Measurements from ENCODE around the gene RNF149.

DNA sequence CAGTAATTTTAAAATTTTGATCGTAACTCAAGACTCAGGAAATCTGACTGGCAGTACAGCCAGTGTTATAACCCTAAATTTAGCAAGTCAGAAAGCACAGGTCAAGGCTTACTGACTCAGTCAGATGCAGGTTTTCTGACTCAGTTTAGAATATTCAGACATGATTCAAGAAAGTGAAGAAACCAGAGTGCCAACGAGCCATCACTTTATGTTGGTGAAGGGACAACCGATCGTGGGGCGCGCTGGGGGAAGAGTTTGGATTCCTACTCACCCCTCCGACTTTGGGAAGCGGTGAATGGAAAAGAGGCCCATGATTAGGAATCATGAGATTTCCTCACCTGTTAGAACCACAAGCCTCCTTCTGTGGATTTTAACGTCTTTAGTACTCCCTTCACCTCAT is 998 bp downstream of the RNF149 start:
- TF ChIP-seq POLR2AphosphoS5 (IDR thresholded peaks at IDR 0.05; ENCODE audit: low read depth, low read length) (no peak), EZH2 (IDR thresholded peaks at IDR 0.05) (no peak), EZH2phosphoT487 (IDR thresholded peaks at IDR 0.05; ENCODE audit: borderline replicate concordance) (no peak), ELF1 (IDR thresholded peaks at IDR 0.05; ENCODE audit: borderline replicate concordance, low read depth) (no peak), TCF7L2 (IDR thresholded peaks at IDR 0.05; ENCODE audit: borderline replicate concordance, extremely low read depth, insufficient read depth, insufficient read length) (no peak), POLR2A (IDR thresholded peaks at IDR 0.05; ENCODE audit: borderline replicate concordance, extremely low read depth, insufficient read depth, insufficient read length) (no peak), JUND (IDR thresholded peaks at IDR 0.05) (no peak)
- TF ChIP-seq, protein P1, sequence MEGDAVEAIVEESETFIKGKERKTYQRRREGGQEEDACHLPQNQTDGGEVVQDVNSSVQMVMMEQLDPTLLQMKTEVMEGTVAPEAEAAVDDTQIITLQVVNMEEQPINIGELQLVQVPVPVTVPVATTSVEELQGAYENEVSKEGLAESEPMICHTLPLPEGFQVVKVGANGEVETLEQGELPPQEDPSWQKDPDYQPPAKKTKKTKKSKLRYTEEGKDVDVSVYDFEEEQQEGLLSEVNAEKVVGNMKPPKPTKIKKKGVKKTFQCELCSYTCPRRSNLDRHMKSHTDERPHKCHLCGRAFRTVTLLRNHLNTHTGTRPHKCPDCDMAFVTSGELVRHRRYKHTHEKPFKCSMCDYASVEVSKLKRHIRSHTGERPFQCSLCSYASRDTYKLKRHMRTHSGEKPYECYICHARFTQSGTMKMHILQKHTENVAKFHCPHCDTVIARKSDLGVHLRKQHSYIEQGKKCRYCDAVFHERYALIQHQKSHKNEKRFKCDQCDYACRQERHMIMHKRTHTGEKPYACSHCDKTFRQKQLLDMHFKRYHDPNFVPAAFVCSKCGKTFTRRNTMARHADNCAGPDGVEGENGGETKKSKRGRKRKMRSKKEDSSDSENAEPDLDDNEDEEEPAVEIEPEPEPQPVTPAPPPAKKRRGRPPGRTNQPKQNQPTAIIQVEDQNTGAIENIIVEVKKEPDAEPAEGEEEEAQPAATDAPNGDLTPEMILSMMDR (IDR thresholded peaks at IDR 0.05 in 2 of 3, conservative IDR thresholded peaks at IDR 0.05 in 1 of 3; ENCODE audit: borderline replicate concordance in 1 of 3, insufficient read depth in 1 of 3, low read depth in 2 of 3, low read length in 2 of 3): no peak
- TF ChIP-seq, protein P2, sequence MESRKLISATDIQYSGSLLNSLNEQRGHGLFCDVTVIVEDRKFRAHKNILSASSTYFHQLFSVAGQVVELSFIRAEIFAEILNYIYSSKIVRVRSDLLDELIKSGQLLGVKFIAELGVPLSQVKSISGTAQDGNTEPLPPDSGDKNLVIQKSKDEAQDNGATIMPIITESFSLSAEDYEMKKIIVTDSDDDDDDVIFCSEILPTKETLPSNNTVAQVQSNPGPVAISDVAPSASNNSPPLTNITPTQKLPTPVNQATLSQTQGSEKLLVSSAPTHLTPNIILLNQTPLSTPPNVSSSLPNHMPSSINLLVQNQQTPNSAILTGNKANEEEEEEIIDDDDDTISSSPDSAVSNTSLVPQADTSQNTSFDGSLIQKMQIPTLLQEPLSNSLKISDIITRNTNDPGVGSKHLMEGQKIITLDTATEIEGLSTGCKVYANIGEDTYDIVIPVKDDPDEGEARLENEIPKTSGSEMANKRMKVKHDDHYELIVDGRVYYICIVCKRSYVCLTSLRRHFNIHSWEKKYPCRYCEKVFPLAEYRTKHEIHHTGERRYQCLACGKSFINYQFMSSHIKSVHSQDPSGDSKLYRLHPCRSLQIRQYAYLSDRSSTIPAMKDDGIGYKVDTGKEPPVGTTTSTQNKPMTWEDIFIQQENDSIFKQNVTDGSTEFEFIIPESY (IDR thresholded peaks at IDR 0.05; ENCODE audit: extremely low read depth, insufficient replicate concordance, low read length): no peak

Measured in HCT116 (cell line).